GM12878 (cell line): ENCODE measurements around the gene PCK2. TPM values are rescaled to one million over a fixed set of nuclear protein-coding genes. Genes with fewer than 3 reads are reported as not detected.
A peak's percentile ranks its signal among the peaks of the same experiment; 100 is the strongest.

ENCODE experiments used
- CHD4 ChIP-seq: fragments of 200-600 bp; sonication (generic); IDR thresholded peaks from 2 replicates; pipeline ENCODE4 v1.6.1; 2016; ENCODE audit warnings: mild to moderate bottlenecking
- CTCF ChIP-seq, 3 experiments: IDR thresholded peaks in 2 of 3; conservative IDR thresholded peaks in 1 of 3; 2 replicates each; pipeline ENCODE4 v1.5.1; 2011; ENCODE audit warnings: low read depth in 3 of 3, low read length in 3 of 3, mild to moderate bottlenecking in 3 of 3, control low read depth in 2 of 3, moderate library complexity in 2 of 3, inconsistent platforms in 1 of 3, mixed read lengths in 1 of 3; ENCODE audit not compliant: control insufficient read depth in 2 of 3, insufficient read depth in 1 of 3; ENCODE audit errors: extremely low read depth in 1 of 3
- DPF2 ChIP-seq: fragments of 450-650 bp; IDR thresholded peaks from 2 replicates; pipeline ENCODE4 v1.6.1; 2017; ENCODE audit warnings: mild to moderate bottlenecking
- E4F1 ChIP-seq: fragments of 450-650 bp; IDR thresholded peaks from 2 replicates; pipeline ENCODE4 v1.6.1; 2018; ENCODE audit warnings: borderline replicate concordance, mild to moderate bottlenecking; ENCODE audit not compliant: partially characterized antibody
- FOS ChIP-seq: IDR thresholded peaks from 3 replicates; pipeline ENCODE4 v1.6.1; 2011; ENCODE audit warnings: borderline replicate concordance; ENCODE audit not compliant: insufficient read length; ENCODE audit errors: extremely low read depth
- IRF3 ChIP-seq: fragments of 450-650 bp; IDR thresholded peaks from 2 replicates; pipeline ENCODE4 v1.6.1; 2014; ENCODE audit warnings: mild to moderate bottlenecking
- JUNB ChIP-seq: IDR thresholded peaks from 2 replicates; pipeline ENCODE4 v1.6.1; 2016; ENCODE audit warnings: antibody characterized with exemption, mild to moderate bottlenecking
- KDM1A ChIP-seq: fragments of 200-600 bp; sonication (generic); IDR thresholded peaks from 2 replicates; pipeline ENCODE4 v1.6.1; 2016; ENCODE audit warnings: borderline replicate concordance
- MLLT1 ChIP-seq: fragments of 450-650 bp; IDR thresholded peaks from 2 replicates; pipeline ENCODE4 v1.6.1; 2016; ENCODE audit warnings: mild to moderate bottlenecking
- PML ChIP-seq: IDR thresholded peaks from 2 replicates; pipeline ENCODE4 v1.6.1; 2012; ENCODE audit warnings: low read length, inconsistent platforms
- POLR2AphosphoS2 ChIP-seq: IDR thresholded peaks from 2 replicates; pipeline ENCODE4 v1.6.1; 2011; ENCODE audit warnings: low read depth, mild to moderate bottlenecking, low read length, improper control_type of control experiment, moderate library complexity
- RBBP5 ChIP-seq: fragments of 200-600 bp; sonication (generic); conservative IDR thresholded peaks from 2 replicates; pipeline ENCODE4 v1.6.1; 2016
- RELA ChIP-seq: fragments of 450-650 bp; IDR thresholded peaks from 2 replicates; pipeline ENCODE4 v1.8.0; 2014; ENCODE audit warnings: borderline replicate concordance; ENCODE audit not compliant: partially characterized antibody
- SKIL ChIP-seq: fragments of 450-650 bp; IDR thresholded peaks from 2 replicates; pipeline ENCODE4 v1.6.1; 2017; ENCODE audit warnings: mild to moderate bottlenecking, low read depth, inconsistent platforms; ENCODE audit not compliant: poor library complexity, severe bottlenecking
- SRF ChIP-seq, 2 experiments: IDR thresholded peaks; 2 replicates each; pipeline ENCODE4 v1.6.1; 2011; ENCODE audit warnings: low read depth in 2 of 2, low read length in 2 of 2, mild to moderate bottlenecking in 1 of 2, moderate library complexity in 1 of 2
- TAF1 ChIP-seq: IDR thresholded peaks from 2 replicates; pipeline ENCODE4 v1.6.1; 2011; ENCODE audit warnings: mild to moderate bottlenecking, low read depth, low read length, borderline replicate concordance
- TCF3 ChIP-seq: IDR thresholded peaks from 2 replicates; pipeline ENCODE4 v1.6.1; 2012; ENCODE audit warnings: low read depth, mild to moderate bottlenecking, low read length, borderline replicate concordance; ENCODE audit not compliant: insufficient read depth
- ZNF274 ChIP-seq: IDR thresholded peaks from one replicate; pipeline ENCODE4 v1.8.0; 2011; ENCODE audit not compliant: insufficient read length, insufficient read depth
- polyA plus RNA-seq, 11 experiments: library from polyadenylated mRNA; depleted of rRNA in 4 of 11; unstranded in 6 of 11; stranded (reverse) in 5 of 11; fragments of >200 nt; fragmentation: Nextera tagmentation in 4 of 11; fragmentation: Illumina TruSeq in 1 of 11; extraction: Ambion mirVana in 4 of 11; extraction: Trizol in 1 of 11; gene quantifications; 1 replicate in 1 of 11; 2 replicates in 10 of 11; pipeline versions ENCODE4 v1.2.1 to v1.2.3, GENCODE V29; 2011 to 2016; ENCODE audit warnings: inconsistent platforms in 2 of 11, missing spikeins in 2 of 11, low read depth in 1 of 11
- total RNA-seq, 4 experiments: library from RNA; depleted of rRNA in 3 of 4; stranded (reverse); fragments of >200 nt in 3 of 4; fragmentation: Illumina TruSeq in 1 of 4; extraction: Trizol in 1 of 4; gene quantifications; 2 replicates each; pipeline versions ENCODE4 v1.2.1 to v1.2.3, GENCODE V29; 2013 to 2021

Gene PCK2
- total and polyA plus RNA-seq, 10 of the 15 experiments (the other 5 are each of a cell fraction or from before 2014, with no cell fraction given), result 6.6 to 110 (median 44.6) TPM

- TF ChIP-seq ZNF274 (no peak), PML (peak; percentile 98), FOS (no peak), SKIL (no peak), TCF3 (0 out of 2 replicates have a peak, but pooled peaks have one; percentile 16), POLR2AphosphoS2 (peak; percentile 97), DPF2 (no peak), TAF1 (peak; percentile 98), KDM1A (no peak), RELA (peak; percentile 50), CTCF (IDR thresholded peaks at IDR 0.05 in 2 of 3, conservative IDR thresholded peaks at IDR 0.05 in 1 of 3; ENCODE audit: control insufficient read depth in 2 of 3, extremely low read depth in 1 of 3, insufficient read depth in 1 of 3, low read depth in 3 of 3, low read length in 3 of 3) (no peak), JUNB (no peak; the same call in 1 of the 2 replicates), MLLT1 (peak; percentile 77), E4F1 (no peak), SRF (IDR thresholded peaks at IDR 0.05; ENCODE audit: low read depth in 2 of 2, low read length in 2 of 2) (no peak; a peak in 1 of 4 replicates), IRF3 (no peak), RBBP5 (no peak), CHD4 (no peak)
Measured at GRCh38 chr14:24095271-24096068, 1.4 kb downstream of the PCK2 start (continued).
